Naive thymus-derived CD8-positive, alpha-beta T cell (primary cell): ENCODE measurements around the gene P4HA2. TPM values are rescaled to one million over a fixed set of nuclear protein-coding genes. Genes with fewer than 3 reads are reported as not detected.

Source experiments
- ATAC-seq, 2 donors: fragments of 150-1000 bp; cut with Tn5 transposase in 1 of 2; sonication (Bioruptor Pico), chemical (Tn5 transposase) in 1 of 2; 1 replicate in 1 of 2; 2 replicates in 1 of 2; pipeline ENCODE4 v1.10.0; 2021; ENCODE audit warnings: mild to moderate bottlenecking in 2 of 2, moderate library complexity in 2 of 2
- POLR2A ChIA-PET: fragments of 350-600 bp; sonication (Branson Sonifier 250); formaldehyde crosslinking; loops from one replicate; lab custom pipeline; 2021; ENCODE audit warnings: antibody characterized with exemption; lab: Charles Lee
- DNase-seq, 10 donors: peaks; one replicate each; pipeline versions ENCODE4 v3.0.0 to v3.0.0-alpha.2; 2020 to 2022
- H3K27ac Mint-ChIP-seq, 10 donors: one replicate each; pipeline ENCODE4 v1.8.0; 2020 to 2022; ENCODE audit warnings: mild to moderate bottlenecking in 10 of 10, mixed read lengths in 10 of 10, moderate library complexity in 4 of 10, inconsistent platforms in 1 of 10
- H3K27me3 Mint-ChIP-seq, 5 donors: one replicate each; pipeline ENCODE4 v1.8.0; 2021 to 2022; ENCODE audit warnings: mixed read lengths in 5 of 5
- H3K36me3 Mint-ChIP-seq, 3 donors: one replicate each; pipeline ENCODE4 v1.8.0; 2020 to 2022; ENCODE audit warnings: mixed read lengths in 3 of 3, mild to moderate bottlenecking in 2 of 3, inconsistent platforms in 1 of 3
- H3K4me1 Mint-ChIP-seq, 4 donors: one replicate each; pipeline ENCODE4 v1.8.0; 2021 to 2022; ENCODE audit warnings: mixed read lengths in 4 of 4
- H3K4me3 Mint-ChIP-seq, 10 donors: one replicate each; pipeline ENCODE4 v1.8.0; 2020 to 2022; ENCODE audit warnings: mild to moderate bottlenecking in 10 of 10, mixed read lengths in 10 of 10, moderate library complexity in 6 of 10, inconsistent platforms in 1 of 10
- H3K9me3 Mint-ChIP-seq, 9 donors: one replicate each; pipeline ENCODE4 v1.8.0; 2020 to 2022; ENCODE audit warnings: mixed read lengths in 9 of 9, mild to moderate bottlenecking in 3 of 9, inconsistent platforms in 1 of 9, moderate library complexity in 1 of 9
- polyA plus RNA-seq, 3 donors: library from polyadenylated mRNA; unstranded; fragments of 300-500 nt; fragmentation: Illumina TruSeq; gene quantifications; one replicate each; pipeline ENCODE4 v1.2.3, GENCODE V29; 2021
- total RNA-seq, 8 experiments: library from RNA in 2 of 8; stranded (reverse) in 2 of 8; gene quantifications; one replicate each; pipeline ENCODE4 v1.2.3 and lab custom pipeline; 2021 to 2026

P4HA2 gene
- total and polyA plus RNA-seq, 5 experiments from 2014 or later, result 1.2 TPM; not detected in 4

- H3K27ac Mint-ChIP-seq, result no peak overlapping the region
- H3K27me3 Mint-ChIP-seq, result peaks cover 0 to 18% (median 7%) of the 10 kb centered on the region in 5 donors
- ATAC-seq, result no peak
- H3K4me1 Mint-ChIP-seq, result peaks cover 13 to 19% (median 14%) of the 10 kb centered on the region in 4 donors
- H3K9me3 Mint-ChIP-seq, result no peaks in the 10 kb centered on the region
- peak overlapping the region in 1 of 10 donors; percentile 29 for H3K4me3 Mint-ChIP-seq
- H3K36me3 Mint-ChIP-seq, result no peaks in the 10 kb centered on the region
- no peak for DNase-seq
- POLR2A ChIA-PET, result no interaction called here
These were observed 41.3 kb upstream of the P4HA2 start for GRCh38 chr5:132268769-132269551.

DNA sequence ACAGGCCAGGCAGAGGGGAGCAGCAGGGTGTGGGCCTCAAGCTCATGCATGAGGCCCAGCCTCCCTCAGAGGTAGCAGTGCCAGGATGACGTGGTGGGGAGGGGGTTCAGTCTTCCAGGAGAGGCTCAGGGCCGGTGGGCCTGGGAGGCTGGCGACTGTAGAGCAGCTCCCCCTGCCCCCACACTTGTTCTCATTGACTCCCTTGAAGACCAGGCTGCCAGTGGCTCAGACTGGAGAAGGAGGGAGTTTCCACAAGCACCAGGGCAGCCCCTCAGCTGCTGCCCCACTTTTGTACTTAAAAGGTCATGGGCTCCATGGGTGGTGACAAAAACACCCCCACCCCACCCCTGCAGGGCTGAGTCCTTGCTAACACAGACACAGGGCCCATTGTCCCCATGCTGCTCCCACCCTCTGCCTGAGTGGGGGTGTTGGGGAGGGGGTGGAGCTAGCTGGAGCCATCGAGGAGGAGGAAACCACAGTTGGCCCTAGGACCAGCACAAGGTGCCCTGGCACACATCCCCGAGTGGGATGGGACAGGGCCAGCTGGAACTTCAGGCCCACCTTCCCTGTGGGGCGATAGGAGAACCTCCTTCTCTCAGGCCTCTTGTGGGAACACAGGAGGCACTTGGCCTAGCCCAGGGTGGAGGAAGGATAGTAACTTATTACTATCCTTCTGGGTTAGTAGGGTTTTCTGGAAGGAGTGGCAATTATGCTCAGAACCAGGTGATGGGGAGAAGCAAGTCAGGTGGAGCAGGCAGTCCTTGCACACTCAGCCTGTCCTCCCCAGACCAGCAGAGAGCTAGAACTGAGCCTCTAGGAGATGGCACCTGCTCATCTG is 40.5 kb upstream of the P4HA2 start:
- POLR2A ChIA-PET, result no interaction called here
- H3K36me3 Mint-ChIP-seq, result no peaks in the 10 kb centered on the region
- no peak for DNase-seq
- H3K4me1 Mint-ChIP-seq, result peaks cover 13 to 18% (median 14%) of the 10 kb centered on the region in 4 donors
- no peak for ATAC-seq
- H3K27me3 Mint-ChIP-seq, result peaks cover 0 to 10% (median 3%) of the 10 kb centered on the region in 5 donors
- H3K27ac Mint-ChIP-seq, result peak overlapping the region in 1 of 10 donors; percentile 10
- no peak overlapping the region for H3K4me3 Mint-ChIP-seq
- H3K9me3 Mint-ChIP-seq, result no peaks in the 10 kb centered on the region

DNA sequence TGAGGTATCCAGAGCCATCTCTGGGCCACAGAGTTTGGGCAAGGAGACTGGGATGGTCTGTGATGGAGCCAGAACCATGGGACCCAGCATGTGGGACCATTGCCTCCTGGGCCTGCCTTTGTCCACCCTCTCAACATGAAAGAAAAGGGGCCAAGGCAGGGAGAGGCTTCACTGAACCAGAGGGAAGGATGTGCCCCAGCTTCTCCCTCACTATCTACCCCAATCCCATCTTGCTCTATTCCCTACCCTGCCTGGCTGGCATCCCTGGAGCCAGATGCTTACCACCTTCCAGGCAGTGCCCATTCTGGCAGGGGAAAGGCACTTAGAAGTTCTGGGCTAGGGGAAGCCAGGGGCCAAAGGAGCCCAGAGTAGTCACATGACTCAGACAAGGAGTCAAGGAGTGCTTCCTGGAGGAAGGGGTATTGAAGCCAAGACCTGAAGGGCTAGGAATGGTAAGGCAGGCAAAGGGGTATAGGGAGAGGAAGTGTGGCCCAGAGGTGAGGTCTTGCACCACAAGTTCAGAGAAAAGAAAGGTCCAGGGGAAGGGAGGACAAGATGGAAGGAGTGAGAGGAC is 39.6 kb upstream of the P4HA2 start:
- no peak for ATAC-seq
- Mint-ChIP-seq H3K27ac (peak overlapping the region in 1 of 10 donors; percentile 10), H3K36me3 (no peaks in the 10 kb centered on the region), H3K4me1 (peaks cover 7 to 10% (median 8%) of the 10 kb centered on the region in 4 donors), H3K4me3 (no peak overlapping the region), H3K9me3 (no peaks in the 10 kb centered on the region), H3K27me3 (peaks cover 0 to 4% (median under 1%) of the 10 kb centered on the region in 5 donors)
- POLR2A ChIA-PET, result no interaction called here
- DNase-seq, result no peak

DNA sequence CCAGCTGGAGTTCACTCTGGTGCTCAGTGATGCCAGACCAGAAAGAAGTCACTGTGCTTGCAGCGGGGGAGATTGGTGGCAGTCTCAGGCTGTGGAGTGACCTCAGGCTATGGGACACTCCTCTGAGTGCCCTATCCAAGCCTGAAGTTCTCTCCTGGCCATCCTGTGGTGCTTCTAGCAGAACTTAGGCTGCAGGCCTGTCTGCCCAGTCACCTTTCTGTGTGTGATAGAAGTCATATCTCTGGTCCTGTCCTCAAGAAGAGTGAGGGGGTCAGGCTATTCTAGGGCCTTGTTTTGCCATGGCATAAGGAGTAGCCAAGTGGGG is 39.1 kb upstream of the P4HA2 start:
- Mint-ChIP-seq H3K27ac (no peak overlapping the region), H3K4me3 (no peak overlapping the region), H3K36me3 (no peaks in the 10 kb centered on the region), H3K9me3 (no peaks in the 10 kb centered on the region), H3K27me3 (peaks cover 0 to 2% (median 0%) of the 10 kb centered on the region in 5 donors), H3K4me1 (peaks cover 5 to 8% (median 6%) of the 10 kb centered on the region in 4 donors)
- POLR2A ChIA-PET, result no interaction called here
- no peak for ATAC-seq
- DNase-seq, result no peak

DNA sequence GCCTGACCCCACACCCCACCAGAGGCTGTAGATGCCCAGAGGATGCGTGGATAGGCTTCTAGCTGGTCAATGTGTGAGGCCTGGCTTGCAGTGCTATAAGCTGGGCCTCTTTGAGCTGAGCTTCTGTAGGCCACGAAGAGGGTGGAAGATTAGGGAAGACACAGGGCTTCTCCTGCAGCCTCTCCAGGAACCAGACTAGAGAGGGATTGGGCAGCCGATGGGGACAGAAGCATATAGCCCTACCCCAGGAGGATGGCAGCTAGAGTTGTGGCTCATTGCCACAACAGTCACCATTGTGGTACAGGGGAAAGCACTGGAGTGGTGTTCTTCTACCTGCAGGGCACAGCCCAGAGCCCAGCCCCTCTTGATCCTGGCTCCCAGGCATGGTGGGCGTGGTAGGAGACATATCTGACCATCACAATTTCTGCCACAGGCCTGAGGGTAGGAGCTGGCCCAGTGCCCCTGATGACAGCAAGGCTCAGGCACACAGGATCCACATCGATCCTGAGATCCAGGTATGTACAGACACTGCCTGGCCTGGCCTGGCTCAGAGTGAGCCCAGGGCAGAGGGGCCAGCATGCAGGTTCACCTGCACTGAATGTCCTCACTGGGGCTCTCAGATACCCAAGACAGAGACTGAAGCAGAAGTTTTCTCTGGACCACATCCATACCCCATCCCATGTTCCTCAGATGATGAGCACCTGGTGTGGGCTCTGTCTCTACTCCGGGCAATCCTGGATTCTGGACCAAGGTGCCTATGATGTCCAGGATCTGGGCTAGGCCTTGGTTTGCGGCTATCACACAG is 38.6 kb upstream of the P4HA2 start:
- Mint-ChIP-seq H3K4me1 (peaks cover 2 to 6% (median 4%) of the 10 kb centered on the region in 4 donors), H3K9me3 (no peaks in the 10 kb centered on the region), H3K36me3 (no peaks in the 10 kb centered on the region), H3K4me3 (peak overlapping the region in 1 of 10 donors; percentile 10), H3K27ac (no peak overlapping the region), H3K27me3 (no peaks in the 10 kb centered on the region)
- no peak for ATAC-seq
- no peak for DNase-seq
- POLR2A ChIA-PET, result no interaction called here

DNA sequence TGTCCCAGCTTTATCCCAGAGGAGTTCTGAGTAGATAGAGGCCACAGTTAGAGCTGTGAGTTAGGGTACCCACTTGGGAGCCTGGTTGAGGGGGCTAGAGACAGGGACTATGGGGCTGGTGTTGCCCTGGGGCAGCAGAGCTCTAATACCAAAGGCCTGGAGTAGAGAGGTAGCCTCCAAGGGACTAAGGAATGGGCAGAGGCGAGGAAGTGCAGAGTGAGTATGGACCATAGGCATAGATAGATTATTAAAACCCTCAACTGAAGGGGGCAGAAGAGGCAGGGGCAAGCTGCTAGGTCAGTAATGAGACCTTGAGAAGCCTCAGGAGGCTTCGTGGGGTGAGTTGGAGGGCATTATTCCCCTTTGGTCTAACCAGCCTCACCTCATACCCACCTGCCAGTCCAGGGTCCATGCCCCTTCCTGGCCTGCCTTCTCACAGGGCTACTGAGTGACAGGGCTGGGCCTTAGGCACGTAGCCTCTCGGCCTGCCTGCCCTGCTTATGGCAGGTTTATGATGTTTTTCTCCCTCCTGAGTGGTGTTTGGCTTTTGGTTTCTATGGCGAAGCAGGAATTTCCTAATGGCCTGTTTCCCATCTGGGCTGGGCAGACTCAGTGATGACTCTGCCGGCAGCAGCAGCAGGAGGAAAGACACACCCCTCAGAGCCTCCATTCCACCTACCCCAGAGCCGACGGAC is 37.8 kb upstream of the P4HA2 start:
- ATAC-seq (no peak), DNase-seq (no peak)
- POLR2A ChIA-PET, result no interaction called here
- no peaks in the 10 kb centered on the region for H3K36me3 Mint-ChIP-seq
- peaks cover 4 to 7% (median 6%) of the 10 kb centered on the region in 4 donors for H3K4me1 Mint-ChIP-seq
- no peaks in the 10 kb centered on the region for H3K9me3 Mint-ChIP-seq
- H3K27me3 Mint-ChIP-seq, result peaks cover 0 to under 1% (median 0%) of the 10 kb centered on the region in 5 donors
- no peak overlapping the region for H3K27ac Mint-ChIP-seq
- no peak overlapping the region for H3K4me3 Mint-ChIP-seq

DNA sequence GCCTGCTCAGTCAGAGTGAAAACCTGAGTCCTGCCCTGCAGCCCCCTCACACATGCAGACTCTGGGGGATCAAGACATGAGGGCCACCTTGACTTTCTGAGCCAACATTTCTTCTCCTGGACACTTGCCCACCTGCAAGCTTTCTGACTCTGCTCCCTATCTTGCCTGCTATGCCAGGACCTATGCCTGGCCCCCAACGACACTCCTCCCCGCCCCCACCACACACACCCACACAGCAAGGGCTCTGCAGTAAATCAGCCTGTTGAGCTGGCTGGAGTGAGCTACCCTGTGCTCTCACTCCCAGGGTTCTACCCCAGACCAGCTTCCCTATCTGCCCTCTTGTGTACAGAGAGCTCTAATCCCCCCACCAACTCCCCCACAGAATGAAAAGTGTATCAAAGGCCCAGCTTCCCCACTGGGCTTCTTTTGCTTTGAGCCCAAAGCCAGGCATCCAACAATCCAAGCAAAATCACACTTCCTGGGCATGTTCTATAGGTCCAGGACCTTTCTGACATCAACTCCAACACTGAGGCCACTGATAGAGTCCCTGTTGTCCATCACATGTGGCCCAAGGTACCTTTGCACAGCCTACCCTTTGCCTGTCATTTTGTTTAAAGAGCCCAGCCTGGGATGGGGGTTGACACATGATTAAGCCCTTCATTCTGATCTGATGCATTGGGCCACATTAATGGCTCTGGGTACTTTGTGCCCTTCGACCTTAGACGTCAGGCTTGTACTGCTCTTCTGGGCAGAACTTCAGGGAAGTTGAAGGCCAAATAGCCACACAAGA is 37.1 kb upstream of the P4HA2 start:
- ATAC-seq, result no peak
- POLR2A ChIA-PET, result no interaction called here
- no peaks in the 10 kb centered on the region for H3K9me3 Mint-ChIP-seq
- peaks cover 8 to 12% (median 11%) of the 10 kb centered on the region in 4 donors for H3K4me1 Mint-ChIP-seq
- no peaks in the 10 kb centered on the region for H3K36me3 Mint-ChIP-seq
- H3K27me3 Mint-ChIP-seq, result peaks cover 0 to 4% (median 0%) of the 10 kb centered on the region in 5 donors
- no peak overlapping the region for H3K4me3 Mint-ChIP-seq
- DNase-seq, result no peak
- peak overlapping the region in 1 of 10 donors; percentile 32 for H3K27ac Mint-ChIP-seq

GRCh38 chr5:132263548-132264261 is 36.1 kb upstream of the P4HA2 start:
- POLR2A ChIA-PET, result interaction anchor here (0.5 kb wide), 1 partner anchor 1593 kb away, joined by 3 read pairs; no protein-coding TSS in a partner anchor
- DNase-seq (peak in 1 of 10 donors; percentile 10), ATAC-seq (peak in 1 of 2 donors; percentile 47)
- peaks cover 8 to 12% (median 11%) of the 10 kb centered on the region in 4 donors for H3K4me1 Mint-ChIP-seq
- H3K27me3 Mint-ChIP-seq, result peaks cover 0 to 4% (median 0%) of the 10 kb centered on the region in 5 donors
- H3K9me3 Mint-ChIP-seq, result no peaks in the 10 kb centered on the region
- no peaks in the 10 kb centered on the region for H3K36me3 Mint-ChIP-seq
- no peak overlapping the region for H3K27ac Mint-ChIP-seq
- H3K4me3 Mint-ChIP-seq, result no peak overlapping the region

DNA sequence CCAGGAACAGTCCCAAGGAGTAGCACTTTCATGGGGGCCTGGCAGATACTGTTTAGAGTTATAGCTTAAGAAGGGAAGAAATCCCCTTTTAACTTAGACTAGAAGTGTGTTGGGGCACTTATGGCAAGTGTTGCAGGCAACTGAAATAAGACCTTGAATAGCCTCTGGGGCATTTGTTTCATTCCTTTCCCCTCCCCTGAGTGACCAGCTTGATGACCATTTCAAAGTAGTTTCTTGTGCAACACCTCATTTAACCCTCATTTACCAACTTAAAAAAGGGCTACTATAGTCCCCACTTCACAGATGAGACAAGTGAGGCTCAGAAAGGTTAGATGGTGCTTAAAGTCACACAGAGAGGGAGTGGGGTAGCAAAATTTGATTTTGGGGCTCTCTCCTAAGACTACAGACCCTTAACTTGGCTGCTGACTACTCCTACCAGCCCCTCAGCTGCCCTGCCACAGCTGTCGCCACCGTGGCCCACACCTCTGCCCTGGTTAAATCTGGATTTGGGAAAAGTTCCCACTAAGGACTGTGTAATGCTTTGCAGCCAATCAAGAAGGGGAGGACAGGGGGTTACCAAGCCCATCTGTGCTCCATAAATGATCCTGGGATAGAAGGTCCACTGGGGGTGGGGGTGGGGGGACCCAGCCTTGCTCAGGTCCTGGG is 35.4 kb upstream of the P4HA2 start:
- POLR2A ChIA-PET, result no interaction called here
- peak in 1 of 10 donors; percentile 4 for DNase-seq

More for the DNA sequence above, 35.4 kb upstream of the P4HA2 start:
- peaks cover 0 to 5% (median 4%) of the 10 kb centered on the region in 5 donors for H3K27me3 Mint-ChIP-seq
- no peak for ATAC-seq
- peaks cover 8 to 12% (median 11%) of the 10 kb centered on the region in 4 donors for H3K4me1 Mint-ChIP-seq
- H3K4me3 Mint-ChIP-seq, result no peak overlapping the region
- H3K36me3 Mint-ChIP-seq, result no peaks in the 10 kb centered on the region
- no peaks in the 10 kb centered on the region for H3K9me3 Mint-ChIP-seq
- no peak overlapping the region for H3K27ac Mint-ChIP-seq
